K562 (cell line): ENCODE data around the gene USP6. TPM values are rescaled to one million over a fixed set of nuclear protein-coding genes. Genes with fewer than 3 reads are reported as not detected.

Source experiments
- ARID2 ChIP-seq: fragments of 450-650 bp; IDR thresholded peaks from 2 replicates; pipeline ENCODE4 v1.6.1; 2017; ENCODE audit warnings: antibody characterized with exemption, mild to moderate bottlenecking
- CREM ChIP-seq: IDR thresholded peaks from 2 replicates; pipeline ENCODE4 v1.6.1; 2014; ENCODE audit warnings: antibody characterized with exemption, low read depth
- DIDO1 ChIP-seq: fragments of 450-650 bp; IDR thresholded peaks from 2 replicates; pipeline ENCODE4 v1.6.1; 2016; ENCODE audit warnings: low read depth, missing biosample characterization, missing genetic modification characterization
- HMG20B ChIP-seq: fragments of 250-450 bp; sonication (Bioruptor Pico); IDR thresholded peaks from 2 replicates; pipeline ENCODE4 v1.5.0; 2021; ENCODE audit warnings: mild to moderate bottlenecking
- MGA ChIP-seq: fragments of 450-650 bp; IDR thresholded peaks from 2 replicates; pipeline ENCODE4 v1.6.1; 2016; ENCODE audit warnings: mild to moderate bottlenecking, moderate library complexity
- MYC ChIP-seq, 2 experiments: fragments of 250-450 bp in 1 of 2; sonication (Bioruptor Pico) in 1 of 2; IDR thresholded peaks; 2 replicates each; pipeline versions ENCODE4 v1.5.1 to v1.6.1; 2012 to 2021; ENCODE audit warnings: low read depth in 2 of 2, borderline replicate concordance in 1 of 2, improper control_type of control experiment in 1 of 2, low read length in 1 of 2, mild to moderate bottlenecking in 1 of 2, moderate library complexity in 1 of 2
- NELFE ChIP-seq: IDR thresholded peaks from 2 replicates; pipeline ENCODE4 v1.6.1; 2011; ENCODE audit warnings: mild to moderate bottlenecking; ENCODE audit not compliant: insufficient read depth, insufficient read length
- PHF21A ChIP-seq: fragments of 450-650 bp; IDR thresholded peaks from 2 replicates; pipeline ENCODE4 v1.6.1; 2017; ENCODE audit warnings: low read depth, borderline replicate concordance
- PURB ChIP-seq: sonication (generic); formaldehyde crosslinking; IDR thresholded peaks from 2 replicates; pipeline ENCODE4 v1.9.0; 2021; ENCODE audit warnings: low read depth, mild to moderate bottlenecking, missing genetic modification reagents
- RBM22 ChIP-seq: fragments of 200-400 bp; formaldehyde crosslinking; IDR thresholded peaks from 2 replicates; pipeline ENCODE4 v1.6.1; 2018; ENCODE audit warnings: low read length, low read depth; ENCODE audit not compliant: poor library complexity, severe bottlenecking
- TAF15 ChIP-seq: fragments of 200-400 bp; formaldehyde crosslinking; IDR thresholded peaks from 2 replicates; pipeline ENCODE4 v1.6.1; 2017; ENCODE audit warnings: mild to moderate bottlenecking, low read depth, low read length, moderate library complexity
- ZNF232 ChIP-seq: sonication (generic); formaldehyde crosslinking; IDR thresholded peaks from 2 replicates; pipeline ENCODE4 v1.8.0; 2022; ENCODE audit warnings: mild to moderate bottlenecking, missing genetic modification reagents
- ZNF644 ChIP-seq: fragments of 200-800 bp; sonication (Bioruptor generic); IDR thresholded peaks from 2 replicates; pipeline ENCODE4 v1.6.1; 2016; ENCODE audit warnings: low read depth, missing genetic modification characterization, missing compliant biosample characterization
- polyA plus RNA-seq, 8 experiments: library from polyadenylated mRNA; depleted of rRNA in 4 of 8; stranded (reverse) in 5 of 8; unstranded in 3 of 8; fragments of >200 nt; fragmentation: Nextera tagmentation in 2 of 8; fragmentation: Illumina TruSeq in 1 of 8; extraction: Ambion mirVana in 2 of 8; extraction: Trizol in 1 of 8; gene quantifications; 2 replicates each; pipeline versions ENCODE4 v1.2.1 to v1.2.3, GENCODE V29; 2011 to 2014; ENCODE audit warnings: inconsistent platforms in 1 of 8, missing spikeins in 1 of 8
- total RNA-seq, 7 experiments: library from RNA; depleted of rRNA in 6 of 7; stranded (reverse); fragments of >200 nt in 6 of 7; fragmentation: Illumina TruSeq in 2 of 7; extraction: Trizol in 2 of 7; gene quantifications; 2 replicates each; pipeline versions ENCODE4 v1.2.1 to v1.2.3, GENCODE V29; 2011 to 2021; ENCODE audit warnings: low replicate concordance in 1 of 7

USP6 gene
- total and polyA plus RNA-seq, 9 of the 15 experiments (the other 6 are each of a cell fraction or from before 2014, with no cell fraction given), result 0.01 to 0.09 (median 0.04) TPM; not detected in 4

GRCh38 chr17:5110816-5111215, 5.0 kb upstream of the USP6 start (continued):
- TF ChIP-seq RBM22 (no peak), TAF15 (no peak), ZNF232 (CRISPR knock-in tag) (peak; percentile 100), CREM (0 out of 2 replicates have a peak, but pooled peaks have one; percentile 14), PURB (CRISPR knock-in tag) (no peak), ARID2 (no peak), NELFE (no peak), HMG20B (CRISPR knock-in tag) (no peak), ZNF644 (tag) (no peak), DIDO1 (tag) (no peak), PHF21A (no peak), MYC (IDR thresholded peaks at IDR 0.05; ENCODE audit: low read depth, low read length) (no peak), MYC (CRISPR knock-in tag; IDR thresholded peaks at IDR 0.05; ENCODE audit: borderline replicate concordance, low read depth) (no peak), MGA (peak; percentile 70)
